ENCODE results near the gene CEMIP. TPM values are rescaled to one million over a fixed set of nuclear protein-coding genes. Genes with fewer than 3 reads are reported as not detected.

CEMIP gene
- total and polyA plus RNA-seq, 2 of the 8 experiments (the other 6 are each of a cell fraction or from before 2014, with no cell fraction given): 0.11 to 0.60 TPM

DNA sequence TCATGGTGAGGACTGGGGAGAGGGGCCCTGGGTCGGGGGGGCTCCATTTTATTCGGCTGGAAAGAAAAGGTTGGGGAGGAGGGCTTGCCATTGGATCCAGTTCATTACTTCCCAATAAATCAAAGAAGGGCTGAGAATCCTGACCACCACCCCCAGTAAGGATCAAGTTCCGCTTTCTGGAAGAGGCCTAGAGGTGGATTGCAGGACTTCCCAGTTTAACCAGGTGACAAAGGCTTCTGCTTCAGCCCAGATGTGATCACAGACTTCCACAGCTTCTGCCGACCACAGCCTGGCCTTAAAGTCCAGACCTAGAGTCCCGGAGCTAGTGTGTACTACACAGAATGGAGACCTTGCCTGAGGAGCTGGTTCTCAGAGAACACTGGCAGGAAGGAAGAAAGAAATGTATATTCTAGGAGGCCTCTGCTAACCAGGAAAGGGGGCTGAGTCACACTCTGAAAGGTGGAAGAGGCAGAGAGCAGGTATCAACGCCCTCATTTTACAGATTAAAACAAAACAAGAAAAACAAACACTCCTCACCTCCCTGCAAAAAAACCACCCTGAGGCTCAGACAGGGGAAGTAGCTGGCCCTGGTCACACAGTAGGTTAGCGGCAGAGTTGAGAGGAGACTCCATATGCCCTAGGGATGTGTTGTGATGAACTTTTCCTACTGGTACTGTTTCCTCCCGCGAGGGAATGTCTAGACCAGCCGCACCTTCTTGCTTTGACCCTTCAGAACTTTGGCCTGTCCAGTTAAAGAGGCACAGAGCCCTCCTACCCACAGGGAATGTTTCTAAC is 1.1 kb upstream of the CEMIP start (continued):
- TF ChIP-seq MAFK (IDR thresholded peaks at IDR 0.05; ENCODE audit: low read depth, low read length) (no peak), CEBPB (IDR thresholded peaks at IDR 0.05; ENCODE audit: low read depth, low read length) (no peak), FOSL1 (IDR thresholded peaks at IDR 0.05; ENCODE audit: insufficient read depth, low read depth, low read length) (no peak)
